BLaER1 treated with 17β-estradiol and CSF1 and Interleukin-3, amounts not matched to agents 10 nM and 100 nM (cell line): ENCODE measurements around the gene CPTP.
"Not testable (repeated sequence)": the region's sequence is repeated elsewhere in the genome, so short reads cannot be mapped to it uniquely, and the experiment has no call there.

Source experiments
- H3K27ac ChIP-seq, 11 experiments: shearing (Covaris generic); formaldehyde crosslinking; 2 replicates each; pipeline ENCODE4 v1.8.1; 2022
- H3K27me3 ChIP-seq, 11 experiments: shearing (Covaris generic); formaldehyde crosslinking; 2 replicates each; pipeline ENCODE4 v1.8.1; 2022
- H3K36me3 ChIP-seq, 11 experiments: shearing (Covaris generic); formaldehyde crosslinking; 2 replicates each; pipeline ENCODE4 v1.8.1; 2022
- H3K4me1 ChIP-seq, 10 experiments: shearing (Covaris generic); formaldehyde crosslinking; 2 replicates each; pipeline ENCODE4 v1.8.1; 2022
- H3K4me2 ChIP-seq, 11 experiments: shearing (Covaris generic); formaldehyde crosslinking; 2 replicates each; pipeline ENCODE4 v1.8.1; 2022
- H3K4me3 ChIP-seq, 10 experiments: shearing (Covaris generic); formaldehyde crosslinking; 2 replicates each; pipeline ENCODE4 v1.8.1; 2022
- H3K9ac ChIP-seq, 11 experiments: shearing (Covaris generic); formaldehyde crosslinking; 2 replicates each; pipeline ENCODE4 v1.8.1; 2022
- H3K9me3 ChIP-seq, 11 experiments: shearing (Covaris generic); formaldehyde crosslinking; replicated peaks in 1 of 11; 2 replicates each; pipeline ENCODE4 v1.8.1; 2022
- H4K20me1 ChIP-seq, 11 experiments: shearing (Covaris generic); formaldehyde crosslinking; 2 replicates each; pipeline ENCODE4 v1.8.1; 2022
- Cebpa-rat ChIP-seq, 11 experiments: shearing (Covaris generic); IDR thresholded peaks; 2 replicates each; pipeline ENCODE4 v1.8.1; 2022

CPTP gene

DNA sequence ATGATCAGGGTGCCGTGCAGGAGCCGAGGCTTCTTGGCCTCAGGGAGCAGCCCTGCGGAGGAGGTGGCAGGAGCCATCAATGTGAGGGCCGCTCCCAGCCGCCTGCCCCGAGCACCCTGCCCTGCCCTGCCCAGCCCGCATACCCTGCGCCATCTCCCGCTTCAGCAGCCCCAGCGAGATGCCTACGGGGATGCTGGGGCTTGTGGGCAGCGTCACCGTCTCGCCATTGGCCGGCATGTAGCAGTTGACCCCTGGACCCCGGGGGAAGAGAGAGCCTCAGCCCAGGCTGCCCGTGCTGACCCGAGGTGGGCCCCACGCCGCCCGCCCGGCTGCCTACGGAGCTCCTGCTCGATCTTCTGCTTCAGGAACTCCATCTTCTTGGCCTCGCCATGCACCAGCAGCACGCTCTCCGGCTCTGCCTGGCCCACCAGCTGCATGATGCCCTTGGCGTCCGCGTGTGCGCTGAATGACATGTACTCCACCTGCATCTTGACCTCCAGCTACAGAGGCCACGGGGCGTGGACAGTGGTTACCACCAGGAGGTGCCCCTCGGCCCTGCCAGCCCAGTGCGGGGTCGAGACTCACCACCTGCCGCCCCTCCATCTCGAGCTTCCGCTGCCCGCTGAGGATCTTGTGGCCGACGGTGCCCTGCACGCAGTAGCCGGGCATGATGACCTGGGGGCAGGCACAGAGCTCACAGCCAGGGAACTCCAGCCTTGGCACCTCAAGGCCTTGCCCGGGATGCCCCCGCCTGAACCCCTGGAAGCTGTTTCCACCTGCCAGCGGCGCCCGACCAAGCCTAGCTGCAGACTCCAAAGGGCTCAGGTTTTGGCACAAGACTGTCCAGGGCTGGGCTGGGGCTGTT is 11.9 kb upstream of the CPTP start:
- Histone ChIP-seq H3K9me3 (no peaks in the 10 kb centered on the region), H4K20me1 (peaks cover 23 to 87% (median 81%) of the 10 kb centered on the region in 11 experiments; a peak in 21 of 22 replicates), H3K4me2 (no peak overlapping the region), H3K27ac (no peak overlapping the region), H3K27me3 (no peaks in the 10 kb centered on the region), H3K4me1 (peaks cover 13 to 17% (median 14%) of the 10 kb centered on the region in 10 experiments), H3K4me3 (no peak overlapping the region), H3K36me3 (peaks cover 56 to 81% (median 75%) of the 10 kb centered on the region in 11 experiments), H3K9ac (no peak overlapping the region)
- no peak for TF ChIP-seq Cebpa-rat (IDR thresholded peaks at IDR 0.05)

DNA sequence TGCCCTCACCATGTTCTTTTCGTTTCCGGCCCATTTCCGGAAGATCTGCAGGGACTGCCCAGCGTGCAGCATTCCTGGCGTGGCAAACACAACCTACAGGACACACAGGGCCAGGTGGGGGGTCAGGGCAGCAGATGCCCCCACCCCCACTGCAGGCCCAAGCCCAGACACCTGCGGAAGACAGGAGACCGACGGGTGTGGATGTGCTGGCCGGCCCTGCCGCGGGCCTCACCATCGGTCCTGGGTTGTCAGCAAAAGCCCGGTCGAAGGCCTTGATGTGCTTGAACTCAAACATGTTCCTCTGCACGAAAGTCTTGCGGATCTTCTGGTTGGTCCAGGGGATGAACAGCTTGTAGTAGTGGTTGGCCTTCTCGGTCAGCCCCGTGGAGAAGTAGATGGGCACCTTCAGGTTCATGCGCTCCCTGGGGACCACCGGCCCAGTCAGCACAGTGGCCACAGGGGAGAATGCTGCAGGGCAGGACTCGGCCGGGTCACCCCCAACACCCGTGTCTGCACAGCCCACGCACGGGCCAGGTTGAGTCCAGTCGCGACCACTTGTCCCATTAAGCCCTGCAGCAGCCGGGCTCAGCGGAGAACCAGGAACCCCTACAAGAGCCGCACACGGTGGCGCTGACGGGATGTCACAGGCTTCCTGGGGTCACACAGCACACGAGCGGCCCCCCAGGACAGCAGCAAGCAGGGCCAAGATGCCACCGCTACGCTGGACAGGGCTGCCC is 10.9 kb upstream of the CPTP start:
- no peak overlapping the region for H3K27ac ChIP-seq

DNA sequence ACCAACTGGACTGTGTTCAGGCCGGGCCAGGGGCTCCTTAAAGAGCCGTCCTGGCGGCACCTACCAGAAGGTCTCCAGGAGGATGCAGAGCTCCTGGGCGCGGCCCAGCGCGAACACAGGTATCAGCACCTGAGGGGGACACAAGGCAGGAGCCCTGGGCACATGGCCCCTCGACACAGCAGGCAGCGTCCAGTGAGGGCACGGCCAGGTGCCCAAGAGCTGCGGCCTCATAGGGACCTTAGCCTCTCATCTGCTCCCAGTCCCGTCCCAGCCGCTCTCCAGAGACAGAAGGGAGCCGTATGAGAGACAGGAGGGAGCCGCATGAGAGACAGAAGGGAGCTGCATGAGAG is 10.4 kb upstream of the CPTP start:
- Histone ChIP-seq H3K36me3 (peaks cover 70 to 96% (median 90%) of the 10 kb centered on the region in 11 experiments), H4K20me1 (peaks cover 27 to 98% (median 94%) of the 10 kb centered on the region in 11 experiments; a peak in 21 of 22 replicates), H3K27me3 (no peaks in the 10 kb centered on the region), H3K4me3 (no peak overlapping the region), H3K4me2 (no peak overlapping the region), H3K9ac (no peak overlapping the region; a peak in 1 of 22 replicates), H3K27ac (no peak overlapping the region), H3K4me1 (peaks cover 11 to 16% (median 12%) of the 10 kb centered on the region in 10 experiments), H3K9me3 (no peaks in the 10 kb centered on the region)
- TF ChIP-seq Cebpa-rat (IDR thresholded peaks at IDR 0.05): no peak

More for the DNA sequence above, 10.9 kb upstream of the CPTP start:
- Histone ChIP-seq H4K20me1 (peaks cover 26 to 96% (median 90%) of the 10 kb centered on the region in 11 experiments; a peak in 21 of 22 replicates), H3K4me2 (no peak overlapping the region), H3K9me3 (no peaks in the 10 kb centered on the region), H3K9ac (no peak overlapping the region), H3K4me3 (no peak overlapping the region), H3K36me3 (peaks cover 64 to 91% (median 85%) of the 10 kb centered on the region in 11 experiments), H3K27me3 (no peaks in the 10 kb centered on the region), H3K4me1 (peaks cover 13 to 17% (median 14%) of the 10 kb centered on the region in 10 experiments)
- no peak for TF ChIP-seq Cebpa-rat (IDR thresholded peaks at IDR 0.05)

DNA sequence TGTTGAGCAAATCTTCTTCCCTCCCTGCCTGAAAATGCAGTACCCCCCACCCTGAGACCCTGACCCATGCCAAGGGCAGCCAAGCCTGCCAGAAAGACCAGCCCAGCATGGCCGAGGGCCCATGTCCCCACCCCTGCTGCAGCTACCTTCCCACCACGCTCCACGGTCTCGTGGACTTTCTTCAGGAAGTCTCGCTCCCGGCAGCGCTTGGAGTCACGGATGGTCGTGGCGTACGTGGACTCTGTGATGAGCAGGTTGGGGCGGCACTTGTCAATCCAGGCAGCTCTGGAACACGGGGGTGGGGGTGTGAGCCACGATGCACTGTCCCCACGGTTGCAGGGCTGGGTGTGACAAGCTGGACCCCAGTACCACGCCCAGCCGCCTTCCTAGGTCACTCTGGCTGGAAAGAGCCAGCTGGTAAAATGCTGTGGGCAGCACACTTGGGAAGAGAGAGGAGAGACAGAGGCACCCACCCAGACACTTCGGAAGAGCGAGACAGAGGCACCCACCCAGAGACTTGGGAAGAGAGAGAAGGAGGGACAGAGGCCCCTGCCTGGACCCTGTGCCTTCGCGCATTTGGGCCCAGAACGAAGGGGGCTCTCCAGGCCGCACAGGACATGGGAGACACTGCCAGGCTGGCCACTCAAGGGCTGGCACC is 9.8 kb upstream of the CPTP start:
- Histone ChIP-seq H3K4me2 (no peak overlapping the region), H3K36me3 (peaks cover 76 to 97% (median 92%) of the 10 kb centered on the region in 11 experiments), H3K4me1 (peaks cover 5 to 10% (median 6%) of the 10 kb centered on the region in 10 experiments), H3K27me3 (no peaks in the 10 kb centered on the region), H3K27ac (no peak overlapping the region), H3K9ac (peak overlapping the region in 1 of 11 experiments; percentile 19; a peak in 2 of 22 replicates), H4K20me1 (peaks cover 33 to 98% (median 94%) of the 10 kb centered on the region in 11 experiments; a peak in 21 of 22 replicates), H3K4me3 (no peak overlapping the region), H3K9me3 (no peaks in the 10 kb centered on the region)
- TF ChIP-seq Cebpa-rat (IDR thresholded peaks at IDR 0.05): no peak

DNA sequence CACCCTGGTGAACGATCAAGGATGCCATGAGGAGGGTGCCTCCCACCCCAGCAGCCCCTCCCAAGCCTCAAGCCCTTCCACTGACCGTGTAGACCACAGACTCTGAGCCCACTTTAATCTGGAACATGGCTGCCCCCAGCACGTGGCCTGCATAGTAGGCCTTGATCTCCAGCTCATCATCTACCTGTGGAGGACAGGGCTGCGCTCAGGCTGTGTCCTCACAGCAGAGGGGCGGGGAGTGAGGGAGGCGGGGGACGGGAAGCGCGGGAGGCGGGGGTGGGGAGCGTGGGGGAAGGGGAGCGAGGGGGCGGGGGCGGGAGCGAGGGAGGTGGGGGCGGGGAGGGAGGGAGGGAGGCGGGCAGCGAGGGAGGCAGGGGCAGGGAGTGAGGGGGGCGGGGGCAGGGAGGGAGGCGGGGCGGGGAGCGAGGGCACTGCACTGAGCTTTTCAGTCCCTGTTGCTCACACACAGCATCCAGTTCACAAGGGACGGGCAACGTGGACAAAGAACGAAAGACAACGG is 9.1 kb upstream of the CPTP start:
- H3K4me2 ChIP-seq: no peak overlapping the region
- H3K36me3 ChIP-seq: peaks cover 82 to 97% (median 93%) of the 10 kb centered on the region in 11 experiments
- no peak overlapping the region for H3K4me3 ChIP-seq
- H3K9ac ChIP-seq: no peak overlapping the region
- peaks cover 40 to 98% (median 94%) of the 10 kb centered on the region in 11 experiments; a peak in 21 of 22 replicates for H4K20me1 ChIP-seq
- H3K4me1 ChIP-seq: peaks cover 0 to 7% (median 3%) of the 10 kb centered on the region in 10 experiments; a peak in 10 of 20 replicates
- TF ChIP-seq Cebpa-rat (IDR thresholded peaks at IDR 0.05): no peak
- H3K9me3 ChIP-seq: no peaks in the 10 kb centered on the region
- H3K27ac ChIP-seq: no peak overlapping the region
- no peaks in the 10 kb centered on the region for H3K27me3 ChIP-seq

DNA sequence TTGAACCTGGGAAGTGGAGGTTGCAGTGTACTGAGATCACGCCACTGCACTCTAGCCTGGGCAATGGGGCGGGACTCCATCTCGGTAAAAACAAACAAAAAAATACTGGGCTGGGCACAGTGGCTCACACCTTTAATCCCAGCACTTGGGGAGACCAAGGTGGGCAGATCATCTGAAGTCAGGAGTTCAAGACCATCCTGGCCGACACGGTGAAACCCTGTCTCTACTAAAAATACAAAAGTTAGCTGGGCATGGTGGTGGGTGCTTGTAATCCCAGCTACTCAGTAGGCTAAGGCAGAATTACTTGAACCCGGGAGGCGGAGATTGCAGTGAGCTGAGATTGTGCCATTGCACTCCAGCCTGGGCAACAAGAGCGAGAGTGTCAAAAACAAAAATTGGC is 8.4 kb upstream of the CPTP start:
- not testable (repeated sequence) for H3K4me3 ChIP-seq, H3K9me3 ChIP-seq, H3K4me2 ChIP-seq, H3K9ac ChIP-seq, H3K27me3 ChIP-seq, H3K27ac ChIP-seq
- Histone ChIP-seq H4K20me1 (peaks cover 47 to 98% (median 94%) of the 10 kb centered on the region in 11 experiments), H3K4me1 (peaks cover 0 to 14% (median 9%) of the 10 kb centered on the region in 10 experiments; a peak in 14 of 20 replicates), H3K36me3 (peaks cover 83 to 97% (median 93%) of the 10 kb centered on the region in 11 experiments)

DNA sequence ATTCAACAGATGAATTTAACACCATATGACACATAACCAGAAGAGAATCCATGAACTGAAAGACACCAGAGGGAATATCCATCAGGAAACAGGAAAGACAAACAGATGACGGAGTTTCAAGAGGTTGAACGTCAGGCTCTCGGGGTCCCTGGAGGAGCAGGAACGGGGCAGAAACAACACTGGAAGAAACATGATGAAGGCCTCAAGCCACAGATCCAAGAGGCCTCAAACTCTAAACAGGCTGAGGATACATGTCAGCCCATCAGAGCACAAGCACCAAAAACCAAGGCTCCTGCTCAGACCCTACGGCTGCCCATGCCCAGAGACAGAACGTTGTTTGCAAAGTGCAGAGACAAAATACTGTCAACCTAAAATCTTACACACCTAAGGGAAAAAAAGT is 7.2 kb upstream of the CPTP start:
- no peaks in the 10 kb centered on the region for H3K27me3 ChIP-seq
- no peak for TF ChIP-seq Cebpa-rat (IDR thresholded peaks at IDR 0.05)
- H3K4me2 ChIP-seq: no peak overlapping the region
- H3K9me3 ChIP-seq: no peaks in the 10 kb centered on the region
- H3K36me3 ChIP-seq: peaks cover 73 to 95% (median 89%) of the 10 kb centered on the region in 11 experiments
- H3K9ac ChIP-seq: peak overlapping the region in 3 of 11 experiments; percentile 1 to 19 (median 6); a peak in 2 of 22 replicates
- H3K4me3 ChIP-seq: no peak overlapping the region
- H4K20me1 ChIP-seq: peaks cover 57 to 97% (median 95%) of the 10 kb centered on the region in 11 experiments
- H3K4me1 ChIP-seq: peaks cover 0 to 21% (median 16%) of the 10 kb centered on the region in 10 experiments; a peak in 15 of 20 replicates
- no peak overlapping the region for H3K27ac ChIP-seq

DNA sequence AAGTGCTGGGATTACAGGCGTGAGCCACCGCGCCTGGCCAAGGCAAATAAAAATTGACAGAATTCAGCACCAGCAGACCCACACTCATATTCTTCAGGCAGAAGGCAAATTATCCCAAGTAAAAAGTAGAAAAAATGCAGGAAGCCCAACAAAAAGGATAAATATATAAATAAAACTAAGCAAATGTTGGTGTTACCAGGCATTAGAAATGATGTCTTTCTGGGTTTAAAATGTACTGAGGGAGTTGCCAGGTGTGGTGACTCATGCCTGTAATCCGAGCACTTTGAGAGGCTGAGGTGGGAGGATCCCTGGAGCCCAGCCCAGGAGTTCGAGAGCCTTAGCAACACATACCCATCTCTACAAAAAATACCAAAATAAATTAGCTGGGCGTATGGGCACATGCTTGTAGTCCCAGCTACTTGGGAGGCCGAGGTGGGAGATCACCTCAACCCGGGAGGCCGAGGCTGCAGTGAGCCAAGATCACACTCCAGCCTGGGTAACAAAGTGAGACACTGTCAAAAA is 6.4 kb upstream of the CPTP start:
- no peak for TF ChIP-seq Cebpa-rat (IDR thresholded peaks at IDR 0.05)
- peaks cover 55 to 95% (median 93%) of the 10 kb centered on the region in 11 experiments for H4K20me1 ChIP-seq
- H3K27ac ChIP-seq: no peak overlapping the region
- H3K4me2 ChIP-seq: no peak overlapping the region
- H3K4me3 ChIP-seq: no peak overlapping the region
- H3K27me3 ChIP-seq: no peaks in the 10 kb centered on the region
- H3K36me3 ChIP-seq: peaks cover 65 to 92% (median 83%) of the 10 kb centered on the region in 11 experiments
- no peaks in the 10 kb centered on the region for H3K9me3 ChIP-seq
- peaks cover 5 to 26% (median 21%) of the 10 kb centered on the region in 10 experiments for H3K4me1 ChIP-seq
- peak overlapping the region in 1 of 11 experiments; percentile 16; a peak in 1 of 22 replicates for H3K9ac ChIP-seq
